Thyroid gland (tissue), 4 donors: ENCODE data around the gene CXCR4. TPM values are rescaled to one million over a fixed set of nuclear protein-coding genes. Genes with fewer than 3 reads are reported as not detected.

ENCODE experiments used
- DNase-seq, 2 donors: peaks; one replicate each; pipeline ENCODE4 v3.0.0-alpha.2; 2019
- H3K27ac ChIP-seq, 3 donors: fragments of 200-600 bp; sonication (generic); 1 replicate in 2 of 3; 2 replicates in 1 of 3; pipeline ENCODE4 v1.5.1; 2016 to 2019; ENCODE audit warnings: mild to moderate bottlenecking in 1 of 3, moderate library complexity in 1 of 3
- H3K27me3 ChIP-seq: fragments of 200-600 bp; sonication (generic); one replicate; pipeline ENCODE4 v1.5.1; 2019
- H3K36me3 ChIP-seq, 2 donors: fragments of 200-600 bp; sonication (generic); one replicate each; pipeline ENCODE4 v1.5.1; 2016 to 2019
- H3K4me1 ChIP-seq, 2 donors: fragments of 200-600 bp; sonication (generic); one replicate each; pipeline ENCODE4 v1.5.1; 2017 to 2019
- H3K4me3 ChIP-seq, 3 donors: fragments of 200-600 bp; sonication (generic); replicated peaks in 1 of 3; 1 replicate in 2 of 3; 2 replicates in 1 of 3; pipeline ENCODE4 v1.5.1; 2016; ENCODE audit warnings: mild to moderate bottlenecking in 1 of 3
- H3K9me3 ChIP-seq: fragments of 200-600 bp; sonication (generic); one replicate; pipeline ENCODE4 v1.5.1; 2017
- POLR2A ChIP-seq, 2 donors: fragments of 450-650 bp; IDR thresholded peaks; one replicate each; pipeline ENCODE4 v1.6.1; 2017; ENCODE audit warnings: antibody characterized with exemption in 2 of 2, mild to moderate bottlenecking in 2 of 2, moderate library complexity in 1 of 2
- WGBS, 2 donors: methylation state at CpG; one replicate each; pipeline ENCODE4 v1.1.5; 2017; 5-methylcytosine and 5-hydroxymethylcytosine counted together
- intact Hi-C: fragments of 100-400 bp; cut with DNase I; formaldehyde crosslinking; loops from one replicate; pipeline ENCODE4 v1.15.1; 2023
- total RNA-seq, 4 donors: library from RNA; depleted of rRNA; stranded (reverse); fragments of >200 nt; gene quantifications; one replicate each; pipeline ENCODE4 v1.2.3, GENCODE V29; 2016
- TF ChIP-seq, protein P1 (sequence below), 6 experiments: fragments of 200-600 bp in 3 of 6; fragments of 450-650 bp in 3 of 6; sonication (generic) in 3 of 6; IDR thresholded peaks; one replicate each; pipeline ENCODE4 v1.5.1; 2016 to 2019; ENCODE audit warnings: antibody characterized with exemption in 6 of 6, mild to moderate bottlenecking in 2 of 6, inconsistent platforms in 1 of 6, moderate library complexity in 1 of 6

Gene CXCR4
- total RNA-seq, 4 donors from 2014 or later = 7.1 to 17.5 (median 13.5) TPM

DNA sequence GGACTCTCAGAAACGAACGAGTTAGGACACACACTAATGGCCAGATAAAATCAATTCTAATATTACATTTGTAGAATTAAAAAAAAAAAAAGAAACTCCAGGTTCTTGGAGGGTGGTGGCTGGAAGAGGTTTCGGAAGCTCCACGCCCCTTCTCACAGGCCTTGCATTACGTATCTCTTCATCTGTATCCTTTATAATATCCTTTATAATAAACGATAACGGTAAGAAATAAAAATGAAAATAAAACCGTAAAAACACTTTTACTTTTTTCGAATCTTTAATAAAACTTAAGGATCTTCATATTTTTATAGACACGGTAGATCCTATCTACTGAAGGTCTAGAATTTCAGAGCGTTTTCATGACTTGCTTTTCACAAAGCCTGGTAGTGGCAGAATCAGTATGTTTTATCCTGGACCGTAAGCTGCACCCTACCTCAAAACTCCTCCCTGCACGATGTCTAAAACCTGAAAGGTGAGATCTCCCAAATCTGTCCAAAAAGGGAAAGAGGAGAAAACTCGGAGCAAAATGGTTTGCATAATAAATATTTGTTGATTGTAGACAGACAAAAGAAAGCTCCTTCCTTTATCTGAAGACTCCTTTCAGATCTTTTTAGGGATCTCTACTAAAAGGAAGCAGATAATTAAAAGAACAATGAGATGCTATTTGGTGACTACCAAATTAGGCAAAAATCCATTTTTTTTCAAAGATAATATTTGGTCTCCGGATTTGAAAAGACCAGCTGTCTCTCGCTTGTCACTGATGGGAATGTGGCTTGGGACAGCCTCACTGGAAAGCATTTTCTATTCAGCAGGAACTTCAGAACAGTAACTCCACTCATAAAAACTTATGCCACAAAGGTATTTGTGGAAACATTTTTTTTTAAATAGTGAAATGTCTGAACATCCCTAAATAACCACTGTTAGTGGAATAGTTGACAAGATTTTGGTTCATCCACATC is 2.0 kb upstream of the CXCR4 start:
- WGBS, 2 donors = 54% methylated on average over 16 of the region's 16 CpGs
- no peaks in the 10 kb centered on the region for H3K27me3 ChIP-seq
- no peak overlapping the region for H3K27ac ChIP-seq
- no peaks in the 10 kb centered on the region for H3K9me3 ChIP-seq
- intact Hi-C loops = no loop called here
- TF ChIP-seq POLR2A (IDR thresholded peaks at IDR 0.05) = no peak
- TF ChIP-seq, protein P1, sequence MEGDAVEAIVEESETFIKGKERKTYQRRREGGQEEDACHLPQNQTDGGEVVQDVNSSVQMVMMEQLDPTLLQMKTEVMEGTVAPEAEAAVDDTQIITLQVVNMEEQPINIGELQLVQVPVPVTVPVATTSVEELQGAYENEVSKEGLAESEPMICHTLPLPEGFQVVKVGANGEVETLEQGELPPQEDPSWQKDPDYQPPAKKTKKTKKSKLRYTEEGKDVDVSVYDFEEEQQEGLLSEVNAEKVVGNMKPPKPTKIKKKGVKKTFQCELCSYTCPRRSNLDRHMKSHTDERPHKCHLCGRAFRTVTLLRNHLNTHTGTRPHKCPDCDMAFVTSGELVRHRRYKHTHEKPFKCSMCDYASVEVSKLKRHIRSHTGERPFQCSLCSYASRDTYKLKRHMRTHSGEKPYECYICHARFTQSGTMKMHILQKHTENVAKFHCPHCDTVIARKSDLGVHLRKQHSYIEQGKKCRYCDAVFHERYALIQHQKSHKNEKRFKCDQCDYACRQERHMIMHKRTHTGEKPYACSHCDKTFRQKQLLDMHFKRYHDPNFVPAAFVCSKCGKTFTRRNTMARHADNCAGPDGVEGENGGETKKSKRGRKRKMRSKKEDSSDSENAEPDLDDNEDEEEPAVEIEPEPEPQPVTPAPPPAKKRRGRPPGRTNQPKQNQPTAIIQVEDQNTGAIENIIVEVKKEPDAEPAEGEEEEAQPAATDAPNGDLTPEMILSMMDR (IDR thresholded peaks at IDR 0.05) = no peak
- no peaks in the 10 kb centered on the region for H3K36me3 ChIP-seq
- DNase-seq = no peak
- H3K4me3 ChIP-seq = no peak overlapping the region
- peaks cover 17 to 24% of the 10 kb centered on the region in 2 donors for H3K4me1 ChIP-seq

DNA sequence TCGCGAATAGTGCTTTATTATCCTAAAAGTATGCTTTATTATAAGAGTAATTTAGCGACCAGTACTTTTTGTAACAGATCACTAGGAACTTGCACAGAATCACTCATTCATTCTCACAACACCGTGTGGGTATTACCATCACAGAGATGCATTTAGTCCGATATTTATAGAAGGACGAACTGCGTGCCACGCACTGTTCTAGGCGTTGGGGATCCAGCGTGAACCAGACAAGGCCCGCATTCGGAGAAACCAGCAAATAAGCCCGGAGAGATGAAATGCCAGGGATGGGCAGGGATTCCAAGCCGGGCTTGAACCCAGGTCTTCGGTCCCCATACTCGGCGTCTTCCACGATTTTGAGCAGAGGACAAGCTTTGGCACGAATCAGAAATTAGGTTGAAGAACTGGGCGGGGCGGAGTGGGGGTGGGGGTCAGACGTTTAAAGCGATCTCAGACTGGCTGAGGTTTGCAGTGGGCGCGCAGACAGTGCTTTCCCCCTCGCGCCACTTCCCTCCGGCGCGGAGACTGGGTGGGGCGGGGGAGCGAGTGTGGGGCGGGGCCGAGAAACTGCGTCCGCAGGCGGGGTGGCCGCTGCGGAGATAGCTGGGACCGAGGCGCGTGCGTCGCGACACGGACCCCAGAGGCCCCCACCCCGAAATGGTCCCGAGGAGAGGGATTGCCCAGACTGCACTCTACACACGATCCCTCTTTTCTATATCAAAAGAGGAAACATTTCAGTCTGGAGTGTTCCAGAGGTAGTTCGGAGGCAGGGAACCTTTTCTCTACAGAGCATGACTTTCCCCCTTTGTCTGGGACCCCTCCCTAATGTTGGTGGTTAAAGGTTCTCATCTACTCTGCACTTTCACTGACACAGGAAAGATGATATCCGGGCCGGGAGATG is 1.1 kb upstream of the CXCR4 start:
- intact Hi-C loops = no loop called here

DNA sequence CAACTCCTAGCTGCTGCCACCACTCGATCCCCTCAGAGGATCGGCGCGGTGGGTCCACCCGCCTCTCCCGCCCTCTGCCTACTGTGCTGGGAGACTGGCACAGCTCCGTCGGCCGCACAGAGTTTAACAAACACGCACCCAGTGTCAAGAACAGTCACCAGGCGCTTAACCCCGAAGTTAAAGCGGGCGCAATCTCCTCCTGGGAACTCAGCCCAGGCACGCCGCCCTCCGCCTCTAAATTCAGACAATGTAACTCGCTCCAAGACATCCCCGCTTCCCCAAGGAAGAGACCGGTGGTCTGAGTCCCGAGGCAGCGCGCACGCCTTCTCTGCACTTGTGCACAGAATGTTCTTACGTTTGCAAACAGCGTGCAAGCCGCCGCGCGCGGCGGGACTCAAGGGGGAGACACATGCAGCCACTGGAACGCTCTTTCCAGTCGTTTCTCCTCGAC is 533 bp downstream of the CXCR4 start:
- 0% methylated on average over 3 to 21 of the region's 35 CpGs for WGBS, 2 donors
- DNase-seq = peak; percentile 34 to 35
- Histone ChIP-seq H3K27ac (peak overlapping the region in 1 of 3 donors; percentile 9), H3K9me3 (no peaks in the 10 kb centered on the region), H3K4me3 (peak overlapping the region in 2 of 3 donors; percentile 18 to 31), H3K36me3 (no peaks in the 10 kb centered on the region), H3K4me1 (peaks cover 17 to 24% of the 10 kb centered on the region in 2 donors), H3K27me3 (no peaks in the 10 kb centered on the region)
- TF ChIP-seq, protein P1 (IDR thresholded peaks at IDR 0.05) = no peak
- intact Hi-C loops = no loop called here

More for the DNA sequence above, 1.1 kb upstream of the CXCR4 start:
- no peaks in the 10 kb centered on the region for H3K9me3 ChIP-seq
- H3K4me3 ChIP-seq = peak overlapping the region in 1 of 3 donors; percentile 31
- H3K27ac ChIP-seq = no peak overlapping the region
- TF ChIP-seq, protein P1 (IDR thresholded peaks at IDR 0.05) = no peak
- TF ChIP-seq POLR2A (IDR thresholded peaks at IDR 0.05) = no peak
- H3K4me1 ChIP-seq = peaks cover 17 to 24% of the 10 kb centered on the region in 2 donors
- no peaks in the 10 kb centered on the region for H3K36me3 ChIP-seq
- no peaks in the 10 kb centered on the region for H3K27me3 ChIP-seq
- peak; percentile 45 to 54 for DNase-seq
- 2 to 3% methylated on average over 43 to 47 of the region's 52 CpGs for WGBS, 2 donors

DNA sequence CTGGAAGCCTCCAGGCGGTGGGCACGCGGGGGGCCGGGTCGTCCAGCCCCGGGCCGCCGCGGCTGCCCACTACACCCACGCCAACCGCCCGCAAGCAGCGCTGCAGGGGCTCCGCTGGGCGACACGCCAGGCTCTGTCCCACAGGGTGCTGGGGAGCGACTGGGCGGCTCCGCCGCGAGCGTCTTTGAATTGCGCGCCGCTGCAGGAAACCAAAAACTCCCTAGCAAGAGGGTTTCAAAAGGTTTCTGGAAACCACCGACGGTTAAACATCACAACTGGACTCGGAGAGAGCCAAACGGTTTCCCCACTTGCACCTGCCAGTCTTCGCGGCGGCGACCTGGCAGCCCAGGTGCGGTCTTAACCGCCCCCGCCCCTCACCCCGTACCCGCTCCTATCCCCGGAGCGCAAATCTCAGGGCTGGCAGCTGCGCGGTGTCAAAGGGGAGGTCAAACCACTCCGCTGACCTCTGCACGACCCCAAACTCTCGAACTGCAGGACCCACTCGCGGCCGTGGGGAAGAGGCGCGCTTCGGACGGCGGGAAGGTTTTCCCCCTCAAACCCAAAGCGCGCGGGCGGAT is 1.0 kb downstream of the CXCR4 start:
- Histone ChIP-seq H3K27ac (peak overlapping the region in 1 of 3 donors; percentile 9), H3K4me1 (peaks cover 17 to 24% of the 10 kb centered on the region in 2 donors), H3K9me3 (no peaks in the 10 kb centered on the region), H3K36me3 (no peaks in the 10 kb centered on the region), H3K4me3 (peak overlapping the region in 2 of 3 donors; percentile 18 to 31), H3K27me3 (no peaks in the 10 kb centered on the region)
- intact Hi-C loops = no loop called here
- no peak for TF ChIP-seq POLR2A (IDR thresholded peaks at IDR 0.05)
- TF ChIP-seq, protein P1 (IDR thresholded peaks at IDR 0.05) = no peak
- 1 to 2% methylated on average over 13 to 20 of the region's 57 CpGs for WGBS, 2 donors
- peak; percentile 16 to 35 for DNase-seq
